Fibroblast of lung (primary cell): ENCODE measurements around the gene FMN1. TPM values are rescaled to one million over a fixed set of nuclear protein-coding genes. Genes with fewer than 3 reads are reported as not detected.
A peak's percentile ranks its signal among the peaks of the same experiment; 100 is the strongest.

ENCODE experiments used
- DNase-seq, 2 donors: peaks; one replicate each; pipeline versions ENCODE4 v3.0.0 to v3.0.0-alpha.2; 2010; ENCODE audit warnings: low read depth in 2 of 2
- H2AFZ ChIP-seq: 2 replicates; pipeline ENCODE4 v1.5.1; 2012; ENCODE audit warnings: low read length, control low read depth, inconsistent platforms
- H3K27ac ChIP-seq: 2 replicates; pipeline ENCODE4 v1.5.1; 2011; ENCODE audit warnings: low read length, control low read depth; ENCODE audit not compliant: insufficient read depth
- H3K27me3 ChIP-seq: 2 replicates; pipeline ENCODE4 v1.5.1; 2011; ENCODE audit warnings: mild to moderate bottlenecking, low read length; ENCODE audit not compliant: control insufficient read depth, insufficient read depth
- H3K36me3 ChIP-seq: 2 replicates; pipeline ENCODE4 v1.5.1; 2011; ENCODE audit warnings: low read length; ENCODE audit not compliant: control insufficient read depth, insufficient read depth
- H3K4me1 ChIP-seq: 2 replicates; pipeline ENCODE4 v1.5.1; 2011; ENCODE audit warnings: low read length; ENCODE audit not compliant: control insufficient read depth, insufficient read depth; ENCODE audit errors: extremely low read depth
- H3K4me2 ChIP-seq: 2 replicates; pipeline ENCODE4 v1.5.1; 2011; ENCODE audit warnings: low read length, control low read depth; ENCODE audit not compliant: insufficient read depth; ENCODE audit errors: extremely low read depth
- H3K4me3 ChIP-seq, 4 experiments: fragments of 200-600 bp in 1 of 4; sonication (generic) in 1 of 4; replicated peaks in 1 of 4; 2 replicates each; pipeline ENCODE4 v1.5.1; 2011 to 2016; ENCODE audit warnings: low read length in 4 of 4, low read depth in 3 of 4, mild to moderate bottlenecking in 3 of 4, control low read depth in 2 of 4, inconsistent platforms in 1 of 4, mixed read lengths in 1 of 4; ENCODE audit not compliant: insufficient read depth in 1 of 4; ENCODE audit errors: control extremely low read depth in 1 of 4
- H3K79me2 ChIP-seq: 2 replicates; pipeline ENCODE4 v1.5.1; 2012; ENCODE audit warnings: mild to moderate bottlenecking, low read length, inconsistent platforms; ENCODE audit not compliant: control insufficient read depth, insufficient read depth
- H3K9ac ChIP-seq: 2 replicates; pipeline ENCODE4 v1.5.1; 2011; ENCODE audit warnings: mild to moderate bottlenecking, low read length, control low read depth; ENCODE audit not compliant: insufficient read depth
- H3K9me3 ChIP-seq: 2 replicates; pipeline ENCODE4 v1.5.1; 2012; ENCODE audit warnings: low read depth, low read length; ENCODE audit not compliant: control insufficient read depth, insufficient read depth
- H4K20me1 ChIP-seq: 2 replicates; pipeline ENCODE4 v1.5.1; 2011; ENCODE audit warnings: low read length; ENCODE audit not compliant: control insufficient read depth, insufficient read depth; ENCODE audit errors: extremely low read depth
- CTCF ChIP-seq, 2 donors: IDR thresholded peaks in 1 of 2; conservative IDR thresholded peaks in 1 of 2; 1 replicate in 1 of 2; 2 replicates in 1 of 2; pipeline ENCODE4 v1.5.1; 2011 to 2012; ENCODE audit warnings: low read length in 2 of 2, control low read depth in 1 of 2, inconsistent platforms in 1 of 2, low read depth in 1 of 2, mild to moderate bottlenecking in 1 of 2
- EZH2 ChIP-seq: IDR thresholded peaks from 2 replicates; pipeline ENCODE4 v1.5.1; 2012; ENCODE audit warnings: low read length, control low read depth, mild to moderate bottlenecking; ENCODE audit errors: missing control alignments
- polyA plus RNA-seq, 2 donors: library from polyadenylated mRNA; depleted of rRNA in 1 of 2; stranded (reverse) in 1 of 2; unstranded in 1 of 2; fragments of >200 nt; gene quantifications; 2 replicates each; pipeline ENCODE4 v1.2.1, GENCODE V29; 2011 to 2012; ENCODE audit warnings: missing spikeins in 1 of 2
- total RNA-seq: library from RNA; depleted of rRNA; stranded (reverse); fragments of >200 nt; gene quantifications from 2 replicates; pipeline ENCODE4 v1.2.1, GENCODE V29; 2014

Gene FMN1
- total and polyA plus RNA-seq, 2 donors (not counting 1 experiment from before 2014, with no cell fraction given) = 7.5 to 43.8 TPM

- H3K4me3 ChIP-seq = peak overlapping the region in 1 of 4 experiments; percentile 11
- H4K20me1 ChIP-seq = no peaks in the 10 kb centered on the region
- no peaks in the 10 kb centered on the region for H3K36me3 ChIP-seq
- peak overlapping the region; percentile 61 for H3K4me2 ChIP-seq
- H3K9ac ChIP-seq = no peak overlapping the region
- DNase-seq = peak; percentile 8 to 23
- H3K27ac ChIP-seq = peak overlapping the region; percentile 59
- no peaks in the 10 kb centered on the region for H3K9me3 ChIP-seq
- TF ChIP-seq CTCF (conservative IDR thresholded peaks at IDR 0.05 in 1 of 2, IDR thresholded peaks at IDR 0.05 in 1 of 2; ENCODE audit: low read depth in 1 of 2, low read length in 2 of 2) (no peak), EZH2 (no peak)
- H3K27me3 ChIP-seq = no peaks in the 10 kb centered on the region
- peaks cover 5% of the 10 kb centered on the region for H3K4me1 ChIP-seq
- H3K79me2 ChIP-seq = peaks cover 1% of the 10 kb centered on the region
- no peak overlapping the region for H2AFZ ChIP-seq
Observed at GRCh38 chr15:32819448-32819847, 375.1 kb downstream of the FMN1 start.

DNA sequence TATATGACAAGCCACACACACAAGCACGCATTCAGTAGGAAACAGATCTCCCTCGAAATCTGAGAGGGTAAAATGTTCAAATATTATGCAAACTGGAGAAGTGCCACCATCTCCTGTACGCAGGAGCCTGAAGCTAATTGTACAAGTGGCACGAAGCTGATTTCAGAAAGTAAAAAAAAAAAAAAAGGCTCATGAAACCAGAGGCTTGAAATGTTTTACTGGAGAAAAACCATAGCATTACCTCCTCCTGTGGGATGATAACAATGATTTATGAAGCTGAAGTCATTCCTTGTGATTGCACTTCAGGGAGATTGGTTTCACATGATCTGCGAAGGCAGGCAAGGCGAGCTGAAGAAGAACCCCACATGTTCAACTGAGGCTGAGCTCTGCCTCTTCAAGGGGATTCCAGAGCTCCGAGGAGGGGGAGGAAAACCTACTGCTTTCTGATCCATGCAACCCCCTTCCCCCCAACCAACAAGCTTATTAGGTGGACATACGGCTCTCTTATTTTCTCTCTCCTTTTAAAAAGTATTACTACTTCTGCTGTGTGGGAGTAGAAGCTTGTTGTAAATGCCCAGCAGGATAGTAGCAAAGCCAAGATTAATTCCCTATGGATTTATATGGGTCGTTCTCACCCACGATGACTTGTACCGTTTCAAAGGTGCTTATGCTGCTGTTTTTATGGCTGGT, 375.6 kb downstream of the FMN1 start:
- H3K4me3 ChIP-seq = peak overlapping the region in 1 of 4 experiments; percentile 11
- peak overlapping the region; percentile 59 for H3K27ac ChIP-seq
- peak; percentile 80 to 88 for DNase-seq
- H3K4me2 ChIP-seq = peak overlapping the region; percentile 61
- H3K27me3 ChIP-seq = no peaks in the 10 kb centered on the region
- no peaks in the 10 kb centered on the region for H3K9me3 ChIP-seq
- H3K79me2 ChIP-seq = peaks cover 1% of the 10 kb centered on the region
- TF ChIP-seq EZH2 (no peak), CTCF (conservative IDR thresholded peaks at IDR 0.05 in 1 of 2, IDR thresholded peaks at IDR 0.05 in 1 of 2; ENCODE audit: low read depth in 1 of 2, low read length in 2 of 2) (no peak)
- no peaks in the 10 kb centered on the region for H4K20me1 ChIP-seq
- no peak overlapping the region for H3K9ac ChIP-seq
- H3K36me3 ChIP-seq = no peaks in the 10 kb centered on the region
- no peak overlapping the region for H2AFZ ChIP-seq
- peaks cover 5% of the 10 kb centered on the region for H3K4me1 ChIP-seq

- H3K27ac ChIP-seq = no peak overlapping the region
- H2AFZ ChIP-seq = no peak overlapping the region
- DNase-seq = no peak
- H3K9ac ChIP-seq = no peak overlapping the region
- no peak overlapping the region for H3K4me2 ChIP-seq
- no peaks in the 10 kb centered on the region for H3K36me3 ChIP-seq
- no peaks in the 10 kb centered on the region for H3K9me3 ChIP-seq
- no peaks in the 10 kb centered on the region for H3K27me3 ChIP-seq
- no peaks in the 10 kb centered on the region for H4K20me1 ChIP-seq
- no peaks in the 10 kb centered on the region for H3K79me2 ChIP-seq
- H3K4me1 ChIP-seq = peaks cover 5% of the 10 kb centered on the region
- TF ChIP-seq EZH2 (no peak), CTCF (conservative IDR thresholded peaks at IDR 0.05 in 1 of 2, IDR thresholded peaks at IDR 0.05 in 1 of 2; ENCODE audit: low read depth in 1 of 2, low read length in 2 of 2) (no peak)
- no peak overlapping the region for H3K4me3 ChIP-seq
Observed at GRCh38 chr15:32817577-32817976, 376.9 kb downstream of the FMN1 start.
